HepG2 (cell line): ENCODE results near the gene LTC4S. TPM values are rescaled to one million over a fixed set of nuclear protein-coding genes. Genes with fewer than 3 reads are reported as not detected.

ENCODE experiments used
- CENPBD1 ChIP-seq: sonication (generic); formaldehyde crosslinking; IDR thresholded peaks from 2 replicates; pipeline ENCODE4 v1.8.0; 2022; ENCODE audit warnings: missing genetic modification reagents, low read depth, mild to moderate bottlenecking, borderline replicate concordance
- CREB3 ChIP-seq: sonication (generic); formaldehyde crosslinking; IDR thresholded peaks from 2 replicates; pipeline ENCODE4 v1.5.0; 2020; ENCODE audit warnings: missing genetic modification reagents
- POLR2G ChIP-seq: fragments of 200-400 bp; formaldehyde crosslinking; IDR thresholded peaks from 2 replicates; pipeline ENCODE4 v1.6.1; 2018; ENCODE audit warnings: mild to moderate bottlenecking, low read depth, low read length, moderate library complexity
- SAP130 ChIP-seq: IDR thresholded peaks from 2 replicates; pipeline ENCODE4 v1.6.1; 2016; ENCODE audit warnings: low read depth
- ZFAT ChIP-seq: sonication (generic); formaldehyde crosslinking; conservative IDR thresholded peaks from 2 replicates; pipeline ENCODE4 v1.8.1; 2023; ENCODE audit warnings: missing genetic modification reagents, inconsistent platforms
- ZFP1 ChIP-seq: IDR thresholded peaks from 2 replicates; pipeline ENCODE4 v1.6.1; 2016
- ZNF574 ChIP-seq: sonication (generic); formaldehyde crosslinking; IDR thresholded peaks from 2 replicates; pipeline ENCODE4 v1.4.0; 2020; ENCODE audit warnings: missing genetic modification reagents
- ZNF687 ChIP-seq: sonication (generic); formaldehyde crosslinking; IDR thresholded peaks from 2 replicates; pipeline ENCODE4 v1.5.1; 2020; ENCODE audit warnings: mild to moderate bottlenecking, missing genetic modification reagents, moderate library complexity
- ZNF777 ChIP-seq: sonication (generic); formaldehyde crosslinking; IDR thresholded peaks from 2 replicates; pipeline ENCODE4 v1.4.0; 2020; ENCODE audit warnings: missing genetic modification reagents
- polyA plus RNA-seq, 8 experiments: library from polyadenylated mRNA; depleted of rRNA in 3 of 8; stranded (reverse) in 7 of 8; unstranded in 1 of 8; fragments of >200 nt; fragmentation: Illumina TruSeq in 4 of 8; extraction: Trizol in 4 of 8; gene quantifications; 2 replicates each; pipeline versions ENCODE4 v1.2.1 to v1.2.3, GENCODE V29; 2011 to 2016; ENCODE audit warnings: low read depth in 4 of 8, missing spikeins in 1 of 8, mixed read lengths in 1 of 8; ENCODE audit not compliant: insufficient read depth in 1 of 8
- total RNA-seq, 5 experiments: library from RNA; depleted of rRNA; stranded (reverse); fragments of >200 nt; fragmentation: Illumina TruSeq; extraction: Trizol; gene quantifications; 2 replicates each; pipeline ENCODE4 v1.2.3, GENCODE V29; 2016; ENCODE audit warnings: low read depth in 1 of 5

LTC4S gene
- total and polyA plus RNA-seq, 2 of the 13 experiments (the other 11 are each of a cell fraction or from before 2014, with no cell fraction given), result 0.35 TPM; not detected in 1

GRCh38 chr5:179827680-179828079, 33.9 kb downstream of the LTC4S start (continued):
- TF ChIP-seq ZFAT (no peak), ZFP1 (CRISPR knock-in tag) (no peak), ZNF574 (0 out of 2 replicates have a peak, but pooled peaks have one; percentile 14), CENPBD1 (CRISPR knock-in tag) (no peak), CREB3 (CRISPR knock-in tag) (no peak), ZNF687 (CRISPR knock-in tag) (peak; percentile 33), POLR2G (peak; percentile 48; the same call in 1 of the 2 replicates), ZNF777 (CRISPR knock-in tag) (no peak), SAP130 (0 out of 2 replicates have a peak, but pooled peaks have one; percentile 26)
